Esophagus (tissue), 2 donors: Measurements from ENCODE around the gene MED22. TPM values are rescaled to one million over a fixed set of nuclear protein-coding genes. Genes with fewer than 3 reads are reported as not detected.
"Not testable (repeated sequence)": the region's sequence is repeated elsewhere in the genome, so short reads cannot be mapped to it uniquely, and the experiment has no call there.

ENCODE experiments used
- H3K27ac ChIP-seq, 2 donors: one replicate each; pipeline ENCODE4 v1.5.1; 2013; ENCODE audit warnings: low read depth in 2 of 2, mild to moderate bottlenecking in 2 of 2, inconsistent platforms in 1 of 2, low read length in 1 of 2, moderate library complexity in 1 of 2
- H3K27me3 ChIP-seq, 2 donors: one replicate each; pipeline ENCODE4 v1.6.1; 2013; ENCODE audit warnings: low read length in 2 of 2, control low read depth in 1 of 2, mild to moderate bottlenecking in 1 of 2; ENCODE audit not compliant: insufficient read depth in 2 of 2, control insufficient read depth in 1 of 2
- H3K36me3 ChIP-seq, 2 donors: one replicate each; pipeline ENCODE4 v1.6.1; 2013; ENCODE audit warnings: low read length in 1 of 2; ENCODE audit not compliant: control insufficient read depth in 2 of 2, insufficient read depth in 2 of 2
- H3K4me1 ChIP-seq, 2 donors: one replicate each; pipeline ENCODE4 v1.6.1; 2013; ENCODE audit warnings: low read length in 1 of 2; ENCODE audit not compliant: control insufficient read depth in 2 of 2, insufficient read depth in 2 of 2
- H3K4me3 ChIP-seq, 2 donors: one replicate each; pipeline ENCODE4 v1.5.1; 2013; ENCODE audit warnings: low read length in 2 of 2, mild to moderate bottlenecking in 2 of 2, low read depth in 1 of 2, moderate library complexity in 1 of 2
- H3K9me3 ChIP-seq, 2 donors: one replicate each; pipeline ENCODE4 v1.6.1; 2013; ENCODE audit warnings: mild to moderate bottlenecking in 2 of 2, low read depth in 1 of 2, low read length in 1 of 2, moderate library complexity in 1 of 2; ENCODE audit not compliant: control insufficient read depth in 2 of 2, insufficient read depth in 1 of 2
- WGBS, 2 donors: extraction: QIAGEN DNeasy Blood & Tissue Kit; methylation state at CpG; one replicate each; pipeline ENCODE4 v1.1.7; 2013; 5-methylcytosine and 5-hydroxymethylcytosine counted together
- polyA plus RNA-seq, 2 donors: library from polyadenylated mRNA; stranded (reverse); fragments of 200-250 nt; gene quantifications; one replicate each; pipeline ENCODE4 v1.2.3, GENCODE V29; 2013
- donor health status: healthy with polysubstance abuse.
- donor health status: Bipolar disorder and iron deficiency.

MED22 gene
- polyA plus RNA-seq, 2 donors, result 7.3 to 12.0 TPM

GRCh38 chr9:133378408-133378962 lies 30.6 kb upstream of the MED22 start:
- Histone ChIP-seq H3K9me3 (peaks cover 0 to 3% of the 10 kb centered on the region in 2 donors), H3K4me1 (peaks cover 6 to 12% of the 10 kb centered on the region in 2 donors), H3K27me3 (no peaks in the 10 kb centered on the region), H3K27ac (peak overlapping the region in 1 of 2 donors; percentile 69), H3K36me3 (no peaks in the 10 kb centered on the region), H3K4me3 (no peak overlapping the region)
- WGBS, 2 donors, result 71 to 85% methylated on average over 1 of the region's 1 CpG

GRCh38 chr9:133377721-133378216 lies 29.8 kb upstream of the MED22 start:
- H3K4me3 ChIP-seq, result no peak overlapping the region
- H3K9me3 ChIP-seq, result peaks cover 0 to 2% of the 10 kb centered on the region in 2 donors
- H3K27ac ChIP-seq, result peak overlapping the region in 1 of 2 donors; percentile 69
- H3K4me1 ChIP-seq, result peaks cover 6 to 14% of the 10 kb centered on the region in 2 donors
- no peaks in the 10 kb centered on the region for H3K27me3 ChIP-seq
- WGBS, 2 donors, result 55 to 61% methylated on average over 6 of the region's 6 CpGs
- peaks cover 0 to 4% of the 10 kb centered on the region in 2 donors for H3K36me3 ChIP-seq

- H3K27ac ChIP-seq, H3K9me3 ChIP-seq, H3K4me3 ChIP-seq, H3K36me3 ChIP-seq, H3K27me3 ChIP-seq: not testable (repeated sequence)
- peaks cover 6 to 18% of the 10 kb centered on the region in 2 donors for H3K4me1 ChIP-seq
- 88 to 89% methylated on average over 14 of the region's 14 CpGs for WGBS, 2 donors
Observed at GRCh38 chr9:133377280-133377679, 29.3 kb upstream of the MED22 start.

GRCh38 chr9:133375724-133376654 lies 28.1 kb upstream of the MED22 start, which contains the start of the genes STKLD1 and SURF4:
TSS of gene STKLD1 (plus strand) at chr9:133376366. CDS start at chr9:133376474, 108 bp downstream.
TSS of gene SURF4 (minus strand) at chr9:133376060. CDS start at chr9:133375969, 91 bp downstream.
- H3K9me3 ChIP-seq, result no peaks in the 10 kb centered on the region
- H3K36me3 ChIP-seq, result peaks cover 0 to 7% of the 10 kb centered on the region in 2 donors
- no peaks in the 10 kb centered on the region for H3K27me3 ChIP-seq
- 1% methylated on average over 84 to 120 of the region's 120 CpGs for WGBS, 2 donors
- peaks cover 8 to 30% of the 10 kb centered on the region in 2 donors for H3K4me1 ChIP-seq
- H3K27ac ChIP-seq, result peak within 1 kb of the TSS; percentile 97 to 98
- peak within 1 kb of the TSS; percentile 87 to 93 for H3K4me3 ChIP-seq

- peaks cover 8 to 30% of the 10 kb centered on the region in 2 donors for H3K4me1 ChIP-seq
Observed at GRCh38 chr9:133375116-133375723, 27.3 kb upstream of the MED22 start.

GRCh38 chr9:133374612-133375115 lies 26.7 kb upstream of the MED22 start:
- Histone ChIP-seq H3K4me1 (peaks cover 8 to 30% of the 10 kb centered on the region in 2 donors), H3K9me3 (no peaks in the 10 kb centered on the region), H3K27ac (peak overlapping the region; percentile 50 to 97), H3K36me3 (peaks cover 0 to 14% of the 10 kb centered on the region in 2 donors), H3K4me3 (peak overlapping the region; percentile 87 to 93), H3K27me3 (no peaks in the 10 kb centered on the region)
- 10 to 11% methylated on average over 12 of the region's 12 CpGs for WGBS, 2 donors

More at GRCh38 chr9:133375116-133375723, 27.3 kb upstream of the MED22 start:
- Histone ChIP-seq H3K36me3 (peaks cover 0 to 10% of the 10 kb centered on the region in 2 donors), H3K27me3 (no peaks in the 10 kb centered on the region), H3K4me3 (peak overlapping the region; percentile 87 to 93), H3K9me3 (no peaks in the 10 kb centered on the region), H3K27ac (peak overlapping the region; percentile 97 to 98)
- WGBS, 2 donors, result 1% methylated on average over 28 to 39 of the region's 39 CpGs

- H3K4me3 ChIP-seq, result no peak overlapping the region
- H3K27me3 ChIP-seq, result no peaks in the 10 kb centered on the region
- H3K27ac ChIP-seq, result peak overlapping the region in 1 of 2 donors; percentile 72
- H3K4me1 ChIP-seq, result peaks cover 13 to 39% of the 10 kb centered on the region in 2 donors
- H3K36me3 ChIP-seq, result peaks cover 0 to 27% of the 10 kb centered on the region in 2 donors
- WGBS, 2 donors, result 57 to 61% methylated on average over 7 of the region's 7 CpGs
- no peaks in the 10 kb centered on the region for H3K9me3 ChIP-seq
Observed at GRCh38 chr9:133372144-133372543, 24.2 kb upstream of the MED22 start.

- 36 to 39% methylated on average over 12 of the region's 12 CpGs for WGBS, 2 donors
- H3K4me3 ChIP-seq, result no peak overlapping the region
- H3K36me3 ChIP-seq, result peaks cover 4 to 36% of the 10 kb centered on the region in 2 donors
- no peaks in the 10 kb centered on the region for H3K27me3 ChIP-seq
- H3K27ac ChIP-seq, result peak overlapping the region; percentile 1 to 72
- no peaks in the 10 kb centered on the region for H3K9me3 ChIP-seq
- H3K4me1 ChIP-seq, result peaks cover 13 to 39% of the 10 kb centered on the region in 2 donors
Observed at GRCh38 chr9:133371261-133371711, 23.4 kb upstream of the MED22 start.

- WGBS, 2 donors, result 44 to 67% methylated on average over 9 of the region's 9 CpGs
- H3K27ac ChIP-seq, result peak overlapping the region in 1 of 2 donors; percentile 72
- H3K4me1 ChIP-seq, result peaks cover 13 to 39% of the 10 kb centered on the region in 2 donors
- no peaks in the 10 kb centered on the region for H3K27me3 ChIP-seq
- peaks cover 4 to 39% of the 10 kb centered on the region in 2 donors for H3K36me3 ChIP-seq
- no peak overlapping the region for H3K4me3 ChIP-seq
- H3K9me3 ChIP-seq, result no peaks in the 10 kb centered on the region
Observed at GRCh38 chr9:133370685-133371084, 22.8 kb upstream of the MED22 start.
